Mesenchymal stem cell (in vitro differentiated cells and primary cell): ENCODE measurements around the gene CYP4A22.
"Not testable (repeated sequence)": the region's sequence is repeated elsewhere in the genome, so short reads cannot be mapped to it uniquely, and the experiment has no call there.

Source experiments
- DNase-seq: peaks from one replicate; pipeline ENCODE4 v3.0.0-alpha.2; 2013
- H2AFZ ChIP-seq: one replicate; pipeline ENCODE4 v1.6.1; 2013; ENCODE audit warnings: low read depth, mild to moderate bottlenecking, control low read depth, inconsistent platforms, low read length, moderate library complexity
- H2AK5ac ChIP-seq: 2 replicates; pipeline ENCODE4 v1.6.1; 2013; ENCODE audit warnings: low read length, moderate library complexity, mild to moderate bottlenecking, inconsistent platforms; ENCODE audit not compliant: severe bottlenecking
- H2BK120ac ChIP-seq: one replicate; pipeline ENCODE4 v1.6.1; 2013; ENCODE audit warnings: low read depth, mild to moderate bottlenecking, inconsistent platforms, low read length, moderate library complexity
- H2BK12ac ChIP-seq, 2 experiments: one replicate each; pipeline ENCODE4 v1.6.1; 2013; ENCODE audit warnings: inconsistent platforms in 2 of 2, low read length in 2 of 2, mild to moderate bottlenecking in 2 of 2, moderate library complexity in 2 of 2, control low read depth in 1 of 2
- H2BK15ac ChIP-seq: one replicate; pipeline ENCODE4 v1.6.1; 2013; ENCODE audit warnings: mild to moderate bottlenecking, low read depth, inconsistent platforms; ENCODE audit not compliant: poor library complexity, severe bottlenecking
- H2BK5ac ChIP-seq: 2 replicates; pipeline ENCODE4 v1.6.1; 2013; ENCODE audit warnings: low read depth, mild to moderate bottlenecking, low read length, control low read depth, inconsistent platforms; ENCODE audit not compliant: poor library complexity, severe bottlenecking
- H3K14ac ChIP-seq, 2 experiments: one replicate each; pipeline ENCODE4 v1.6.1; 2013; ENCODE audit warnings: inconsistent platforms in 2 of 2, low read length in 2 of 2, control low read depth in 1 of 2, mild to moderate bottlenecking in 1 of 2, moderate library complexity in 1 of 2
- H3K18ac ChIP-seq, 2 experiments: one replicate each; pipeline ENCODE4 v1.6.1; 2013; ENCODE audit warnings: inconsistent platforms in 2 of 2, low read length in 2 of 2, control low read depth in 1 of 2, low read depth in 1 of 2, mild to moderate bottlenecking in 1 of 2
- H3K23ac ChIP-seq, 2 experiments: one replicate each; pipeline ENCODE4 v1.6.1; 2013; ENCODE audit warnings: inconsistent platforms in 2 of 2, low read length in 2 of 2, mild to moderate bottlenecking in 2 of 2, moderate library complexity in 2 of 2, control low read depth in 1 of 2
- H3K27ac ChIP-seq: 2 replicates; pipeline ENCODE4 v1.5.1; 2013; ENCODE audit warnings: mild to moderate bottlenecking, moderate library complexity, low read length, control low read depth, inconsistent platforms; ENCODE audit not compliant: poor library complexity, severe bottlenecking
- H3K27me3 ChIP-seq, 2 experiments: 2 replicates each; pipeline versions ENCODE4 v1.6.1 to v1.7.0; 2013; ENCODE audit warnings: low read length in 2 of 2, mild to moderate bottlenecking in 2 of 2, moderate library complexity in 2 of 2, control low read depth in 1 of 2, inconsistent platforms in 1 of 2; ENCODE audit not compliant: control insufficient read depth in 1 of 2, insufficient read depth in 1 of 2
- H3K36me3 ChIP-seq, 2 experiments: 2 replicates each; pipeline versions ENCODE4 v1.6.1 to v1.7.0; 2013; ENCODE audit warnings: low read length in 2 of 2, control low read depth in 1 of 2, inconsistent platforms in 1 of 2, low read depth in 1 of 2, mild to moderate bottlenecking in 1 of 2; ENCODE audit not compliant: insufficient read depth in 2 of 2, control insufficient read depth in 1 of 2
- H3K4ac ChIP-seq, 2 experiments: one replicate each; pipeline ENCODE4 v1.6.1; 2013; ENCODE audit warnings: inconsistent platforms in 2 of 2, low read length in 2 of 2, mild to moderate bottlenecking in 2 of 2, moderate library complexity in 2 of 2, control low read depth in 1 of 2, low read depth in 1 of 2
- H3K4me1 ChIP-seq: 2 replicates; pipeline ENCODE4 v1.6.1; 2013; ENCODE audit warnings: low read depth, low read length, control low read depth; ENCODE audit not compliant: control insufficient read depth, insufficient read depth
- H3K4me2 ChIP-seq: 2 replicates; pipeline ENCODE4 v1.6.1; 2013; ENCODE audit warnings: low read length, mild to moderate bottlenecking, inconsistent platforms; ENCODE audit not compliant: poor library complexity, severe bottlenecking
- H3K4me3 ChIP-seq, 2 experiments: 2 replicates each; pipeline versions ENCODE4 v1.5.1 to v1.7.0; 2013; ENCODE audit warnings: low read length in 2 of 2, mild to moderate bottlenecking in 2 of 2, control low read depth in 1 of 2, low read depth in 1 of 2; ENCODE audit not compliant: insufficient read depth in 1 of 2
- H3K79me1 ChIP-seq: replicated peaks from 2 replicates; pipeline ENCODE4 v1.6.1; 2013; ENCODE audit warnings: mild to moderate bottlenecking, control low read depth, low read length, inconsistent platforms; ENCODE audit not compliant: poor library complexity, severe bottlenecking
- H3K9ac ChIP-seq: 2 replicates; pipeline ENCODE4 v1.7.0; 2013; ENCODE audit warnings: mild to moderate bottlenecking, low read length, moderate library complexity
- H3K9me3 ChIP-seq: 2 replicates; pipeline ENCODE4 v1.7.0; 2013; ENCODE audit warnings: mild to moderate bottlenecking, low read length; ENCODE audit not compliant: control insufficient read depth
- H4K8ac ChIP-seq: one replicate; pipeline ENCODE4 v1.6.1; 2013; ENCODE audit warnings: inconsistent platforms, mild to moderate bottlenecking, low read length, moderate library complexity
- H4K91ac ChIP-seq: one replicate; pipeline ENCODE4 v1.6.1; 2013; ENCODE audit warnings: mild to moderate bottlenecking, low read length, inconsistent platforms
- WGBS: methylation state at CpG from one replicate; pipeline ENCODE4 v1.1.7; 2013; ENCODE audit warnings: mixed read lengths; 5-methylcytosine and 5-hydroxymethylcytosine counted together

CYP4A22 gene

DNA sequence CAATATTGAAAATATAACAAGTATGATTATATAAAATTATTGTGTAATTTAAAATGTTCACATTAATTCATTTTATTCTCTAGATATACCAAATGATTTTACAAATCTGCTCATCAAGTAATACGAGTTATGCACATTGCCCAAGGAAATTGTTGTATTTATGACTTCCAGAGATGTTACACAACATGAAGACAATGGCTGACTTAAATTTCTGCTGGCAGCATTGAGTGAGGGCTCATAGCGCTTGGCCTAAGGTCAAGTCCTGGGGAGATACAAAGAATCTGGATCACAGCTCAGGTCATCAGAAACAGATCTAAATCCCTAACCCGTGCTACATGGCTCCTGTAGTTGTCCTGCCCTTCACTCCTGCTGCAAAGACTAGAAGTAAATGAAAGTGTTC, 3.1 kb downstream of the CYP4A22 start:
- not testable (repeated sequence) for H3K23ac ChIP-seq, H2BK5ac ChIP-seq, H3K4ac ChIP-seq, H3K27me3 ChIP-seq, H3K36me3 ChIP-seq, H2BK15ac ChIP-seq, H3K18ac ChIP-seq, H3K4me1 ChIP-seq, H3K4me2 ChIP-seq, H3K27ac ChIP-seq, H2BK12ac ChIP-seq, H4K8ac ChIP-seq, H2AK5ac ChIP-seq, H3K14ac ChIP-seq, H3K9me3 ChIP-seq, H3K9ac ChIP-seq, H2AFZ ChIP-seq, H4K91ac ChIP-seq, H2BK120ac ChIP-seq, H3K79me1 ChIP-seq, H3K4me3 ChIP-seq, DNase-seq
- WGBS, result 74% methylated on average over 2 of the region's 3 CpGs

DNA sequence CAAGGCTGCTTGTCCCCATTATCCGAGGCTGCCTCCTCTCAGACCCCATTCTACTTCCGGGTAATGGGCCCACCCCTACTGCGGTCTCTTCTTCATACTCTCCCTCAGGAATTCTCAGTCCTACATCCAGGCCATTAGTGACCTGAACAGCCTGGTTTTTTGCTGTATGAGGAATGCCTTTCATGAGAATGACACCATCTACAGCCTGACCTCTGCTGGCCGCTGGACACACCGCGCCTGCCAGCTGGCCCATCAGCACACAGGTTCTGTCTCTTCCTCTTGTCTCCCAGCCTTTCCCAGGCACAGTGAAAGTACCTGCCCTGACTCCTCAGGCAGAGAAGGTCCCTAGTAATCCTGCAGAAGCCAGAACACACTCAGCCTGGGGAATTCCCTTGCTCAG, 6.4 kb downstream of the CYP4A22 start:
- WGBS, result 37% methylated on average over 6 of the region's 6 CpGs
- H3K18ac ChIP-seq, H3K27me3 ChIP-seq, H2AFZ ChIP-seq, H3K4ac ChIP-seq, H2BK15ac ChIP-seq, H3K79me1 ChIP-seq, H2AK5ac ChIP-seq, DNase-seq, H3K4me1 ChIP-seq, H3K4me2 ChIP-seq, H2BK120ac ChIP-seq, H4K8ac ChIP-seq, H2BK12ac ChIP-seq, H3K27ac ChIP-seq, H2BK5ac ChIP-seq, H3K9ac ChIP-seq, H3K9me3 ChIP-seq, H4K91ac ChIP-seq, H3K23ac ChIP-seq, H3K14ac ChIP-seq, H3K36me3 ChIP-seq, H3K4me3 ChIP-seq: not testable (repeated sequence)

DNA sequence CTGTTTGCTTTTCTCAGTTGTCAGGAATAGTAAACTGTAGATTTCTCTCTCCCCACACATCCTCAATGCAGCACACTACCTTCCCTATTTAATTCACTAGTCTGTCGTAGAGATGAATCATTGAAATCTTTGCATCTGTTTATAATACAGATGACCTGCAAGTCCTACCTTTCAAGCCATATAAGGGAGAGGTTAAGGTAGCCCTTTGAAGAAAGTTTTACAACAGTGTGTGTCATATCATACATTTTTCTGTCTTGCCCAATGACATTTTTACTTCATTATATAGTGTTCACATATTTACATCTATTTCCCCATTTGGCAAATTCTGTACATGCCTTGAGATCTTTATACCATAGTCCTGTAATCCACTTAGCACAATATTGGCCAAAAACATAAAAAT, 9.3 kb downstream of the CYP4A22 start:
- H3K4ac ChIP-seq, H2BK5ac ChIP-seq, H3K9me3 ChIP-seq, H3K4me3 ChIP-seq, H3K27me3 ChIP-seq, H2AFZ ChIP-seq, H4K91ac ChIP-seq, DNase-seq, H2AK5ac ChIP-seq, H3K36me3 ChIP-seq, H2BK15ac ChIP-seq, H3K79me1 ChIP-seq, H2BK120ac ChIP-seq, H3K23ac ChIP-seq, H3K18ac ChIP-seq, H4K8ac ChIP-seq, H3K4me1 ChIP-seq, H2BK12ac ChIP-seq, H3K4me2 ChIP-seq, H3K9ac ChIP-seq, H3K14ac ChIP-seq, H3K27ac ChIP-seq: not testable (repeated sequence)
- no CpG with 5 or more reads among the region's 1 CpG for WGBS

DNA sequence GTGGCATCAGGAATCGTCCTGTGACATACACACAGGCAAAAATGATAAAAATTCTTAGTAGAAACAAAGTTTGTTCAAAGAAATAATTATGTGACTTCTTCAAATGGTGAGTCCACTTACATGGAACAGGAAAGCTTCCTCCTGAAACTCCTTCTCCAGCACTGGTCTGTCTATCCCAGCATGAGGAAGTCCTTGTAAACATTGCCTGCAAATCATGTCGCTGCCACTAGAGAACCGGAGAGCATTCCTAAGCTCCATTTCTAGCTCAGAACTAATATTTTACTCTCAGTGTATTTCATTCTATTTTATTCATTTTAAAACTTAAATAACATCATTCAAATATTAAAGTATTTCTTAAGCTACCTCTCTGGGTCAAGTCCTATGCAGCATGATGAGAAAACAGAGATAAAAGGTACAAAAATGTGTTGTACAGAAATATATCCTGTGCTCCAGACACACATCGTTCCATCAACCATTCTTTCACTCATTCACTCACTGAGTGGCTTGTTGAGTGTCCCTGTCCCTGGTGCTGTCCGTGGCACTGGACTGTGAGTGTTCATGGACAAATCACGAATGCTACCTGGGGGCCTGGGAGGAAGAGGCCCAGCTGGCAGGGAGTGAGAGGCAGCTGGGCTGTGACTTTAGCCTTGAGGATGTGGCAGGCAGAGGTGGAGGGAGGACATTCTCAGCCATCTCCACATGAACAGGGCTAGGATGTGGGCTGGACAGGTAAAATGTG, 10.0 kb downstream of the CYP4A22 start:
- WGBS, result 59% methylated on average over 5 of the region's 6 CpGs

More for the DNA sequence above, 10.0 kb downstream of the CYP4A22 start:
- H2AFZ ChIP-seq, result no peak overlapping the region
- no peak overlapping the region for H2BK5ac ChIP-seq
- no peak overlapping the region for H4K8ac ChIP-seq
- H3K4ac ChIP-seq, result no peak overlapping the region
- no peak overlapping the region for H3K4me3 ChIP-seq
- no peak overlapping the region for H3K23ac ChIP-seq
- H3K27ac ChIP-seq, result no peak overlapping the region
- no peaks in the 10 kb centered on the region for H3K4me1 ChIP-seq
- no peak overlapping the region for H2BK15ac ChIP-seq
- no peak for DNase-seq
- H2AK5ac ChIP-seq, result no peak overlapping the region
- H4K91ac ChIP-seq, result no peak overlapping the region
- no peak overlapping the region for H3K4me2 ChIP-seq
- H3K14ac ChIP-seq, result no peak overlapping the region
- no peak overlapping the region for H3K9ac ChIP-seq
- no peak overlapping the region for H3K18ac ChIP-seq
- H3K27me3 ChIP-seq, result peaks cover 0 to 3% of the 10 kb centered on the region in 2 experiments
- H2BK120ac ChIP-seq, result no peak overlapping the region
- no peaks in the 10 kb centered on the region for H3K36me3 ChIP-seq
- no peak overlapping the region for H2BK12ac ChIP-seq
- no peaks in the 10 kb centered on the region for H3K79me1 ChIP-seq
- no peaks in the 10 kb centered on the region for H3K9me3 ChIP-seq
